ENCODE measurements around the gene TRAK1. TPM values are rescaled to one million over a fixed set of nuclear protein-coding genes. Genes with fewer than 3 reads are reported as not detected.
A peak's percentile ranks its signal among the peaks of the same experiment; 100 is the strongest.

Gene TRAK1
- polyA plus RNA-seq, 3 donors: 6.6 to 40.8 (median 7.0) TPM

DNA sequence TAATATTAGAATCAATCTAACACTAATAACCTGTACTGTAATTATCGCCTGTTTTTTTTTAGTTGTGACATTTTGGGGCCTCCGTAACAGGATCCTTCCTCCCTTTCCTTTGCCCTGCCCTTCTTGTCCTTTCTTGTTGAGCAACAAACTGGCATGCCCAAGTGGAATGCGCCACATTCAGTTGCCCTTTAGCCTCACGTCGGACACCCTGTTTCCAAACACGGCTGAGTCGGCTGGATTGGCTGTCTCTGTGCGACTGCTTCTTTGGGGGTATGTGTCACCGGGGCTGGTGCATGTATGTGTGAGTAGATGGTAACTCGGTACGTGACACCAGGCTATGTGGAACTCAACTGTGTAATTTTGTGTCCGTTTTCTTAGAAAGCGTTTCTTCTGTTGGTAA is 24.1 kb downstream of the TRAK1 start:
- H3K4me3 ChIP-seq (replicated peaks in 1 of 3; ENCODE audit: low read depth in 2 of 3, low read length in 3 of 3): peak overlapping the region in 1 of 3 experiments; percentile 40
- H3K9me3 ChIP-seq (replicated peaks in 1 of 2; ENCODE audit: control insufficient read depth in 1 of 2, insufficient read depth in 1 of 2, low read length in 2 of 2): no peaks in the 10 kb centered on the region
- H3K79me2 ChIP-seq (ENCODE audit: insufficient read depth, low read length): peaks cover 41% of the 10 kb centered on the region
- Mint-ChIP-seq H3K4me3 (peak overlapping the region in 1 of 2 donors; percentile 44), H3K36me3 (peaks cover 8 to 9% of the 10 kb centered on the region in 2 donors), H3K4me1 (peaks cover 82% of the 10 kb centered on the region), H3K27me3 (ENCODE audit: low read depth in 3 of 3) (peaks cover 0 to 3% (median 0%) of the 10 kb centered on the region in 3 donors), H3K9me3 (no peaks in the 10 kb centered on the region), H3K27ac (peak overlapping the region in 6 of 7 donors; percentile 83 to 94 (median 84))
- peak in 1 of 3 donors; percentile 25 for DNase-seq
- H3K4me2 ChIP-seq (replicated peaks; ENCODE audit: extremely low read depth, low read length, poor library complexity, severe bottlenecking): no peak overlapping the region
- no peak overlapping the region for H3K9ac ChIP-seq (ENCODE audit: insufficient read depth, low read length, poor library complexity, severe bottlenecking)
- peaks cover 26% of the 10 kb centered on the region for H4K20me1 ChIP-seq (ENCODE audit: insufficient read depth, low read length)
- peaks cover 77% of the 10 kb centered on the region in 2 donors for H3K4me1 ChIP-seq (ENCODE audit: control insufficient read depth in 1 of 2, insufficient read depth in 2 of 2, low read length in 2 of 2)
- no peak overlapping the region for H2AFZ ChIP-seq (ENCODE audit: insufficient read depth, low read depth, low read length, poor library complexity, severe bottlenecking)
- no peaks in the 10 kb centered on the region for H3K27me3 ChIP-seq (ENCODE audit: control insufficient read depth in 2 of 2, insufficient read depth in 2 of 2, low read length in 2 of 2)
- 64% methylated on average over 7 of the region's 13 CpGs for WGBS (ENCODE audit: insufficient coverage)
- H3K27ac ChIP-seq (ENCODE audit: low read depth in 1 of 2, low read length in 2 of 2): peak overlapping the region in 1 of 2 donors; percentile 80
- intact Hi-C loops (cut with micrococcal nuclease): no loop called here
- no peaks in the 10 kb centered on the region for H3K36me3 ChIP-seq (replicated peaks in 1 of 2; ENCODE audit: control insufficient read depth in 1 of 2, insufficient read depth in 2 of 2, low read length in 2 of 2)
- TF ChIP-seq, protein P1, sequence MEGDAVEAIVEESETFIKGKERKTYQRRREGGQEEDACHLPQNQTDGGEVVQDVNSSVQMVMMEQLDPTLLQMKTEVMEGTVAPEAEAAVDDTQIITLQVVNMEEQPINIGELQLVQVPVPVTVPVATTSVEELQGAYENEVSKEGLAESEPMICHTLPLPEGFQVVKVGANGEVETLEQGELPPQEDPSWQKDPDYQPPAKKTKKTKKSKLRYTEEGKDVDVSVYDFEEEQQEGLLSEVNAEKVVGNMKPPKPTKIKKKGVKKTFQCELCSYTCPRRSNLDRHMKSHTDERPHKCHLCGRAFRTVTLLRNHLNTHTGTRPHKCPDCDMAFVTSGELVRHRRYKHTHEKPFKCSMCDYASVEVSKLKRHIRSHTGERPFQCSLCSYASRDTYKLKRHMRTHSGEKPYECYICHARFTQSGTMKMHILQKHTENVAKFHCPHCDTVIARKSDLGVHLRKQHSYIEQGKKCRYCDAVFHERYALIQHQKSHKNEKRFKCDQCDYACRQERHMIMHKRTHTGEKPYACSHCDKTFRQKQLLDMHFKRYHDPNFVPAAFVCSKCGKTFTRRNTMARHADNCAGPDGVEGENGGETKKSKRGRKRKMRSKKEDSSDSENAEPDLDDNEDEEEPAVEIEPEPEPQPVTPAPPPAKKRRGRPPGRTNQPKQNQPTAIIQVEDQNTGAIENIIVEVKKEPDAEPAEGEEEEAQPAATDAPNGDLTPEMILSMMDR (IDR thresholded peaks at IDR 0.05): no peak

DNA sequence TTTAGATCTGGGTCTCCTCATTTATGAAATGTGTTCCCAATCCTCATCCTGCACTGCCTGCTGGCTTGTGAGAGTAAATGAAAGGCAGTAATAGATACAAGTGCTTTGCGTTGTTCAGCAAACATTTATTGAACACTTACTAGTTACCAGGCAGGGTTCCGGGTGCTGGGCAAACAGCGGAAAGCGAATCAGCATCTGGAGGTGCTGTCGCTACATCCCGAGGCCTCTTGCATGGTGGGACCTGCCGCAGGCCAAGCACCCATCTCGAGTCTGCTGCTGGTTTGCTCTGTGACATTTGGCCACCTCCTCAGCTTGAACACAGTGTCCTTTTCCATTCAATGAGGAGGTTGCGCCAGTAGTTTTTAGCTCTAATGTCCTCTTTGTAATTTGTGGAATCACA is 24.8 kb downstream of the TRAK1 start:
- Mint-ChIP-seq H3K27me3 (ENCODE audit: low read depth in 3 of 3) (peaks cover 0 to 3% (median 0%) of the 10 kb centered on the region in 3 donors), H3K27ac (peak overlapping the region in 3 of 7 donors; percentile 84 to 94 (median 85)), H3K4me1 (peaks cover 83% of the 10 kb centered on the region), H3K9me3 (no peaks in the 10 kb centered on the region), H3K36me3 (peaks cover 6 to 11% of the 10 kb centered on the region in 2 donors), H3K4me3 (peak overlapping the region in 1 of 2 donors; percentile 17)
- peaks cover 30% of the 10 kb centered on the region for H4K20me1 ChIP-seq (ENCODE audit: insufficient read depth, low read length)
- no peak overlapping the region for H3K4me2 ChIP-seq (replicated peaks; ENCODE audit: extremely low read depth, low read length, poor library complexity, severe bottlenecking)
- WGBS (ENCODE audit: insufficient coverage): 99% methylated on average over 7 of the region's 9 CpGs
- peaks cover 81 to 84% of the 10 kb centered on the region in 2 donors for H3K4me1 ChIP-seq (ENCODE audit: control insufficient read depth in 1 of 2, insufficient read depth in 2 of 2, low read length in 2 of 2)
- no peak overlapping the region for H3K4me3 ChIP-seq (replicated peaks in 1 of 3; ENCODE audit: low read depth in 2 of 3, low read length in 3 of 3)
- no peaks in the 10 kb centered on the region for H3K9me3 ChIP-seq (replicated peaks in 1 of 2; ENCODE audit: control insufficient read depth in 1 of 2, insufficient read depth in 1 of 2, low read length in 2 of 2)
- TF ChIP-seq, protein P1 (IDR thresholded peaks at IDR 0.05): no peak
- intact Hi-C loops (cut with micrococcal nuclease): no loop called here
- no peaks in the 10 kb centered on the region for H3K27me3 ChIP-seq (ENCODE audit: control insufficient read depth in 2 of 2, insufficient read depth in 2 of 2, low read length in 2 of 2)
- no peak for DNase-seq
- H3K27ac ChIP-seq (ENCODE audit: low read depth in 1 of 2, low read length in 2 of 2): peak overlapping the region; percentile 3 to 80
- peaks cover 44% of the 10 kb centered on the region for H3K79me2 ChIP-seq (ENCODE audit: insufficient read depth, low read length)
- H3K9ac ChIP-seq (ENCODE audit: insufficient read depth, low read length, poor library complexity, severe bottlenecking): no peak overlapping the region
- no peak overlapping the region for H2AFZ ChIP-seq (ENCODE audit: insufficient read depth, low read depth, low read length, poor library complexity, severe bottlenecking)
- H3K36me3 ChIP-seq (replicated peaks in 1 of 2; ENCODE audit: control insufficient read depth in 1 of 2, insufficient read depth in 2 of 2, low read length in 2 of 2): no peaks in the 10 kb centered on the region

Measured in CD14-positive monocyte (primary cell).